Tibial artery (tissue), 4 donors: Measurements from ENCODE around the gene ACAN.

ENCODE experiments used
- DNase-seq, 2 donors: peaks; one replicate each; pipeline ENCODE4 v3.0.0-alpha.2; 2019
- H3K27ac ChIP-seq, 2 donors: fragments of 200-600 bp; sonication (generic) in 1 of 2; 1 replicate in 1 of 2; 2 replicates in 1 of 2; pipeline ENCODE4 v1.5.1; 2018 to 2019; ENCODE audit warnings: mild to moderate bottlenecking in 1 of 2
- H3K27me3 ChIP-seq, 2 donors: fragments of 200-600 bp; sonication (generic) in 1 of 2; one replicate each; pipeline versions ENCODE4 v1.5.1 to v1.6.0; 2016 to 2019
- H3K36me3 ChIP-seq, 3 donors: fragments of 200-600 bp; sonication (generic) in 2 of 3; one replicate each; pipeline ENCODE4 v1.5.1; 2016 to 2019; ENCODE audit warnings: mild to moderate bottlenecking in 2 of 3
- H3K4me1 ChIP-seq, 4 donors: fragments of 200-600 bp; sonication (generic) in 2 of 4; 1 replicate in 3 of 4; 2 replicates in 1 of 4; pipeline ENCODE4 v1.5.1; 2016 to 2019
- H3K4me3 ChIP-seq, 2 donors: fragments of 200-600 bp; sonication (generic) in 1 of 2; 1 replicate in 1 of 2; 2 replicates in 1 of 2; pipeline ENCODE4 v1.5.1; 2018 to 2019; ENCODE audit warnings: mild to moderate bottlenecking in 2 of 2
- H3K9me3 ChIP-seq, 3 donors: fragments of 200-600 bp; sonication (generic) in 1 of 3; one replicate each; pipeline ENCODE4 v1.5.1; 2016 to 2019
- intact Hi-C: fragments of 100-400 bp; cut with DNase I; formaldehyde crosslinking; loops from one replicate; pipeline ENCODE4 v1.15.0; 2023; ENCODE audit warnings: low total_unique reads
- TF ChIP-seq, protein P1 (sequence below), 2 experiments: fragments of 200-600 bp in 1 of 2; fragments of 450-650 bp in 1 of 2; IDR thresholded peaks; one replicate each; pipeline ENCODE4 v1.5.1; 2017 to 2019; ENCODE audit warnings: antibody characterized with exemption in 2 of 2, mild to moderate bottlenecking in 1 of 2, moderate library complexity in 1 of 2

The ACAN gene

DNA sequence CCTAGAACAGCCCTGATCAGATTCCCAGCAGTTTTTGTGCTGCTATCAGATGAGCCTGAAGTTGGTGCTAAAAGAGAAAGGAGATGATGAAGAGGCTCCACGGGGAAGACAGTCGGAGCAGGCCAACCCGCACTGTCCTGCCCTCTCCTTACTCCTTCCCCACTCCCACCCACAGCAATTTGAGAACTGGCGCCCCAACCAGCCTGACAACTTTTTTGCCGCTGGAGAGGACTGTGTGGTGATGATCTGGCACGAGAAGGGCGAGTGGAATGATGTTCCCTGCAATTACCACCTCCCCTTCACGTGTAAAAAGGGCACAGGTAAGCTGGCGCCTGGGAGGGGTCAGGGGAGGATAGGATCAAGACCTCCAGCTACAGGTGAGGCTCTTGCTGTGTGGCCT is 69.5 kb downstream of the ACAN start:
- H3K36me3 ChIP-seq, result peaks cover 0 to 16% (median 4%) of the 10 kb centered on the region in 3 donors
- intact Hi-C loops, result no loop called here
- no peaks in the 10 kb centered on the region for H3K9me3 ChIP-seq
- H3K27me3 ChIP-seq, result no peaks in the 10 kb centered on the region
- no peak overlapping the region for H3K4me3 ChIP-seq
- TF ChIP-seq, protein P1, sequence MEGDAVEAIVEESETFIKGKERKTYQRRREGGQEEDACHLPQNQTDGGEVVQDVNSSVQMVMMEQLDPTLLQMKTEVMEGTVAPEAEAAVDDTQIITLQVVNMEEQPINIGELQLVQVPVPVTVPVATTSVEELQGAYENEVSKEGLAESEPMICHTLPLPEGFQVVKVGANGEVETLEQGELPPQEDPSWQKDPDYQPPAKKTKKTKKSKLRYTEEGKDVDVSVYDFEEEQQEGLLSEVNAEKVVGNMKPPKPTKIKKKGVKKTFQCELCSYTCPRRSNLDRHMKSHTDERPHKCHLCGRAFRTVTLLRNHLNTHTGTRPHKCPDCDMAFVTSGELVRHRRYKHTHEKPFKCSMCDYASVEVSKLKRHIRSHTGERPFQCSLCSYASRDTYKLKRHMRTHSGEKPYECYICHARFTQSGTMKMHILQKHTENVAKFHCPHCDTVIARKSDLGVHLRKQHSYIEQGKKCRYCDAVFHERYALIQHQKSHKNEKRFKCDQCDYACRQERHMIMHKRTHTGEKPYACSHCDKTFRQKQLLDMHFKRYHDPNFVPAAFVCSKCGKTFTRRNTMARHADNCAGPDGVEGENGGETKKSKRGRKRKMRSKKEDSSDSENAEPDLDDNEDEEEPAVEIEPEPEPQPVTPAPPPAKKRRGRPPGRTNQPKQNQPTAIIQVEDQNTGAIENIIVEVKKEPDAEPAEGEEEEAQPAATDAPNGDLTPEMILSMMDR (IDR thresholded peaks at IDR 0.05), result no peak
- peaks cover 0 to 32% (median 10%) of the 10 kb centered on the region in 4 donors for H3K4me1 ChIP-seq
- H3K27ac ChIP-seq, result peak overlapping the region in 1 of 2 donors; percentile 73
- no peak for DNase-seq

DNA sequence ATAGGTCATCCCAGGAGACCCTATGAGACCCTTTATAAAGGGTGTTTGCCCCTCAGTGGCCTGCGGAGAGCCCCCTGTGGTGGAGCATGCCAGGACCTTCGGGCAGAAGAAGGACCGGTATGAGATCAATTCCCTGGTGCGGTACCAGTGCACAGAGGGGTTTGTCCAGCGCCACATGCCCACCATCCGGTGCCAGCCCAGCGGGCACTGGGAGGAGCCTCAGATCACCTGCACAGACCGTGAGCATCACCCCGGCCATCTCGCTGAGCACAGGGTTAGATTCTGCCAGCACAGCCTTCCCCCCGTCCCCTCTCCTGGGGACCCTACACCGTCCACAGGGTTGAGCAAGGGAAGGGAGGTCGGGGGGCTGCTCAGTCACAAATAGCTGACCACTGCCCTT is 70.5 kb downstream of the ACAN start:
- TF ChIP-seq, protein P1 (IDR thresholded peaks at IDR 0.05), result no peak
- DNase-seq, result no peak
- no peaks in the 10 kb centered on the region for H3K27me3 ChIP-seq
- H3K27ac ChIP-seq, result peak overlapping the region; percentile 65 to 73
- H3K9me3 ChIP-seq, result no peaks in the 10 kb centered on the region
- peaks cover 0 to 14% (median 10%) of the 10 kb centered on the region in 3 donors for H3K36me3 ChIP-seq
- peaks cover 0 to 41% (median 10%) of the 10 kb centered on the region in 4 donors for H3K4me1 ChIP-seq
- intact Hi-C loops, result no loop called here
- no peak overlapping the region for H3K4me3 ChIP-seq

DNA sequence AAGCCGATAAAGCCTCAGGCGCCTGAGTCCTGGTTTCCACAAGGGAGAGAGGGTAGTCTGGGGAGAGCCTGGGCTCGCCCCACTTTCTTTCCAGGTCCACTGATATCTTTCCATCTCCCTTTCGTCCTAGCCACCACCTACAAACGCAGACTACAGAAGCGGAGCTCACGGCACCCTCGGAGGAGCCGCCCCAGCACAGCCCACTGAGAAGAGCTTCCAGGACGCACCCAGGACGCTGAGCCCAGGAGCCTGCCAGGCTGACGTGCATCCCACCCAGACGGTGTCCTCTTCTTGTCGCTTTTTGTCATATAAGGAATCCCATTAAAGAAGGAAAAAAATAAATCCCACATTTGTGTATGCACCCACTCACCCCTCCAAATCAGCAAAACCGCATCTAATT is 71.0 kb downstream of the ACAN start:
- peak overlapping the region; percentile 65 to 73 for H3K27ac ChIP-seq
- H3K4me3 ChIP-seq, result peak overlapping the region; percentile 30 to 34
- TF ChIP-seq, protein P1 (IDR thresholded peaks at IDR 0.05), result no peak
- peaks cover 0 to 41% (median 10%) of the 10 kb centered on the region in 4 donors for H3K4me1 ChIP-seq
- intact Hi-C loops, result no loop called here
- DNase-seq, result no peak
- H3K36me3 ChIP-seq, result peaks cover 0 to 19% (median 6%) of the 10 kb centered on the region in 3 donors
- no peaks in the 10 kb centered on the region for H3K27me3 ChIP-seq
- H3K9me3 ChIP-seq, result no peaks in the 10 kb centered on the region

DNA sequence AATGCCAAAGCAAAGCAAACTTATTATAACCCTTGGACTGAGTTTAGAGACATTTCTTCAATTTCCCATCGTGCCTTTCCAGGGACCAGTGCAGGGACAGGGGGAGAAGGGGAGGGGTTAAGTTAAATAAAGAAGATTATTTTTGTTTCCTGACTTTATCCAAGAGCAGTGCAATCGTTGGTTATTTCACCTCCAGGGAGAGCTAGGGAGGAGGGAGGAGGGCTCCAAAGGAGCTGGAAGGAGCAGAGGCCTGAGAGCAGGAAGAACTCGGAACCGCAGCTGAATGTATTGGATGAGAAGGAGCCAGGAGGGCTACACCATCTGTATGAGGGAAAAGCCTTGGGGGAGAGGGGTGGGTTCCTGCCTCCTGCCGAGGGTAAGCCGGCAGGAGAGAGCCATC is 71.4 kb downstream of the ACAN start:
- intact Hi-C loops, result no loop called here
- H3K4me3 ChIP-seq, result peak overlapping the region; percentile 30 to 34
- H3K4me1 ChIP-seq, result peaks cover 0 to 41% (median 10%) of the 10 kb centered on the region in 4 donors
- H3K27me3 ChIP-seq, result no peaks in the 10 kb centered on the region
- no peak for DNase-seq
- no peaks in the 10 kb centered on the region for H3K9me3 ChIP-seq
- H3K36me3 ChIP-seq, result peaks cover 0 to 23% (median 8%) of the 10 kb centered on the region in 3 donors
- TF ChIP-seq, protein P1 (IDR thresholded peaks at IDR 0.05), result no peak
- peak overlapping the region; percentile 65 to 73 for H3K27ac ChIP-seq

DNA sequence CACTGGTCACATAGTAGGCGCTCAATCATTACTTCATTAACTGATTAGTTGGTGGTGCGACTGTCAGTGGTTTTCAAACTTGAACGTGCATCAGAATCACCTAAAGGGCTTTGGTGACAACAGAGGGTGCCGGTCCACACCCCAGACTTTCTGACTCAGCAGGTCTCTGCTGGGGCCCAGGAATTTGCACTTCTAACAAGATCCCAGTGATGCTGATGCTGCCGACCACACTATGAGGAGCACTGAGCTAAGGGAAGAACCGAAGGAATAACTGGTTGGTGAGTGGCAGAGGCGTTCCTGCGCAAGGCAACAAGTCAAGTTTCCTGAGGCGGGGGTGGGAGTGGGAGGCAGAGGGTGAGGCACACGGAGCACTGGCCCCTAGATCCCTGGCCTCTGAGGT is 73.3 kb downstream of the ACAN start:
- TF ChIP-seq, protein P1 (IDR thresholded peaks at IDR 0.05), result no peak
- Histone ChIP-seq H3K36me3 (peaks cover 4 to 37% (median 21%) of the 10 kb centered on the region in 3 donors), H3K27ac (peak overlapping the region in 1 of 2 donors; percentile 37), H3K27me3 (no peaks in the 10 kb centered on the region), H3K9me3 (no peaks in the 10 kb centered on the region), H3K4me3 (no peak overlapping the region), H3K4me1 (peaks cover 0 to 42% (median 10%) of the 10 kb centered on the region in 4 donors)
- intact Hi-C loops, result no loop called here
- DNase-seq, result no peak

DNA sequence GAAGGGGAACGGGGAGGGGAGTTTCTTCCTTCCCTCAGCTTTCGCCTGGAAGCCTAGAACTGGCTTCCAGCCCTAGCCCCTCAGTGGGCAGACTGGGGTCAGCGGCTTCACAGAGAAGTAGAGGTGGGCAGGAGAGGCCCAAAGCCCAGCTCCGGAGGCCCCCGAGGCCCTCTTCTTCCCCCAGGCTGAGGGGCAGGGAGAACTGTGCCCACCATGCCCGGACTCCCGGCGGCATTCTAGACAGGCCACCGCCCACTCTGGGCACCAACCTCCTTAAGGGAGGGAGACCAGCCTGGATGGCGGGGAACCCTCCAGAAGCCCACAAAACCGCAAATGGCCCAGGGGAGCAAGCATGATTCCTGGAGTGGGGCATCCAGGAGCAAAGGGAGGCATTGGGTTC is 74.2 kb downstream of the ACAN start:
- DNase-seq, result no peak
- Histone ChIP-seq H3K36me3 (peaks cover 4 to 37% (median 20%) of the 10 kb centered on the region in 3 donors), H3K27ac (peak overlapping the region in 1 of 2 donors; percentile 37), H3K4me3 (no peak overlapping the region), H3K9me3 (no peaks in the 10 kb centered on the region), H3K4me1 (peaks cover 0 to 50% (median 10%) of the 10 kb centered on the region in 4 donors), H3K27me3 (no peaks in the 10 kb centered on the region)
- intact Hi-C loops, result no loop called here
- TF ChIP-seq, protein P1 (IDR thresholded peaks at IDR 0.05), result no peak
